ENCODE measurements around the gene ILDR2.

- TF ChIP-seq CTCF (conservative IDR thresholded peaks at IDR 0.05; ENCODE audit: low read length) (no peak), EZH2phosphoT487 (IDR thresholded peaks at IDR 0.05; ENCODE audit: borderline replicate concordance) (no peak)
Observed at GRCh38 chr1:167013108-167013929, 38.0 kb upstream of the ILDR2 start.
